GM18498 (cell line): ENCODE measurements around the gene ETV6.
"Not testable (repeated sequence)": the region's sequence is repeated elsewhere in the genome, so short reads cannot be mapped to it uniquely, and the experiment has no call there.

ENCODE experiments used
- ATAC-seq: cut with Tn5 transposase; IDR thresholded peaks from one replicate; pipeline ENCODE4 v1.9.1; 2021; ENCODE audit warnings: mild to moderate bottlenecking, moderate library complexity; ENCODE audit not compliant: unreplicated experiment

ETV6 gene

GRCh38 chr12:11901701-11902524 is 252.4 kb downstream of the ETV6 start:
- no peak for ATAC-seq

- ATAC-seq, result no peak
These were observed 253.0 kb downstream of the ETV6 start for GRCh38 chr12:11902525-11902875.

- no peak for ATAC-seq
These were observed 254.7 kb downstream of the ETV6 start for GRCh38 chr12:11904124-11904523.

- ATAC-seq, result no peak
These were observed 256.1 kb downstream of the ETV6 start for GRCh38 chr12:11905534-11905933.

GRCh38 chr12:11906286-11906935 is 256.9 kb downstream of the ETV6 start:
- ATAC-seq, result no peak

- no peak for ATAC-seq
These were observed 258.2 kb downstream of the ETV6 start for GRCh38 chr12:11907625-11908024.

- ATAC-seq, result not testable (repeated sequence)
These were observed 259.9 kb downstream of the ETV6 start for GRCh38 chr12:11909406-11909805.

GRCh38 chr12:11916113-11916512 is 266.6 kb downstream of the ETV6 start:
- ATAC-seq, result no peak

GRCh38 chr12:11916771-11917170 is 267.3 kb downstream of the ETV6 start:
- ATAC-seq, result no peak

GRCh38 chr12:11917501-11917900 is 268.0 kb downstream of the ETV6 start:
- ATAC-seq, result no peak

GRCh38 chr12:11920231-11920630 is 270.8 kb downstream of the ETV6 start:
- no peak for ATAC-seq

GRCh38 chr12:11922361-11922760 is 272.9 kb downstream of the ETV6 start:
- no peak for ATAC-seq

- no peak for ATAC-seq
These were observed 273.6 kb downstream of the ETV6 start for GRCh38 chr12:11923067-11923466.

GRCh38 chr12:11927286-11927935 is 277.9 kb downstream of the ETV6 start:
- ATAC-seq, result no peak

GRCh38 chr12:11929714-11930113 is 280.2 kb downstream of the ETV6 start:
- no peak for ATAC-seq

- no peak for ATAC-seq
These were observed 289.7 kb downstream of the ETV6 start for GRCh38 chr12:11939223-11939622.

GRCh38 chr12:11941606-11942337 is 292.3 kb downstream of the ETV6 start:
- no peak for ATAC-seq

GRCh38 chr12:11943919-11944700 is 294.6 kb downstream of the ETV6 start:
- ATAC-seq, result no peak
